ENCODE measurements around the gene PDE4B.

The PDE4B gene

GRCh38 chr1:65769636-65770035 is 23.1 kb upstream of the PDE4B start:
- Histone ChIP-seq H3K9me3 (ENCODE audit: low read length) (no peaks in the 10 kb centered on the region), H4K20me1 (ENCODE audit: insufficient read depth, low read length) (no peaks in the 10 kb centered on the region), H3K27me3 (ENCODE audit: insufficient read depth, low read length) (no peaks in the 10 kb centered on the region), H3F3A (ENCODE audit: insufficient read depth, low read length) (no peaks in the 10 kb centered on the region), H3K27ac (ENCODE audit: low read depth, low read length, poor library complexity, severe bottlenecking) (no peak overlapping the region), H3K36me3 (ENCODE audit: insufficient read depth, low read length) (no peaks in the 10 kb centered on the region), H3K4me3 (ENCODE audit: low read depth, low read length, poor library complexity, severe bottlenecking) (no peak overlapping the region), H3K9ac (ENCODE audit: low read length) (no peak overlapping the region), H2AFZ (ENCODE audit: low read length) (no peak overlapping the region), H3K4me1 (ENCODE audit: insufficient read depth, low read length, severe bottlenecking) (no peaks in the 10 kb centered on the region), H3K4me2 (ENCODE audit: low read length) (no peak overlapping the region), H3K79me2 (ENCODE audit: insufficient read depth, low read length) (no peaks in the 10 kb centered on the region), H3K9me2 (ENCODE audit: low read depth, low read length) (no peaks in the 10 kb centered on the region)
- no peak for TF ChIP-seq EZH2 (IDR thresholded peaks at IDR 0.05; ENCODE audit: borderline replicate concordance, low read length)
- TF ChIP-seq CTCF (IDR thresholded peaks at IDR 0.05; ENCODE audit: low read length) = no peak

GRCh38 chr1:65772607-65773006 is 20.1 kb upstream of the PDE4B start:
- Histone ChIP-seq H3K4me2 (ENCODE audit: low read length) (no peak overlapping the region), H3K36me3 (ENCODE audit: insufficient read depth, low read length) (no peaks in the 10 kb centered on the region), H3K4me3 (ENCODE audit: low read depth, low read length, poor library complexity, severe bottlenecking) (no peak overlapping the region), H3K9ac (ENCODE audit: low read length) (no peak overlapping the region), H3K27ac (ENCODE audit: low read depth, low read length, poor library complexity, severe bottlenecking) (no peak overlapping the region), H4K20me1 (ENCODE audit: insufficient read depth, low read length) (no peaks in the 10 kb centered on the region), H2AFZ (ENCODE audit: low read length) (no peak overlapping the region), H3K9me3 (ENCODE audit: low read length) (no peaks in the 10 kb centered on the region), H3F3A (ENCODE audit: insufficient read depth, low read length) (no peaks in the 10 kb centered on the region), H3K9me2 (ENCODE audit: low read depth, low read length) (no peaks in the 10 kb centered on the region), H3K79me2 (ENCODE audit: insufficient read depth, low read length) (no peaks in the 10 kb centered on the region), H3K4me1 (ENCODE audit: insufficient read depth, low read length, severe bottlenecking) (no peaks in the 10 kb centered on the region), H3K27me3 (ENCODE audit: insufficient read depth, low read length) (no peaks in the 10 kb centered on the region)
- no peak for TF ChIP-seq CTCF (IDR thresholded peaks at IDR 0.05; ENCODE audit: low read length)
- TF ChIP-seq EZH2 (IDR thresholded peaks at IDR 0.05; ENCODE audit: borderline replicate concordance, low read length) = no peak

- Histone ChIP-seq H3K4me2 (ENCODE audit: low read length) (no peak overlapping the region), H3F3A (ENCODE audit: insufficient read depth, low read length) (no peaks in the 10 kb centered on the region), H3K4me3 (ENCODE audit: low read depth, low read length, poor library complexity, severe bottlenecking) (no peak overlapping the region), H3K36me3 (ENCODE audit: insufficient read depth, low read length) (no peaks in the 10 kb centered on the region), H3K27ac (ENCODE audit: low read depth, low read length, poor library complexity, severe bottlenecking) (no peak overlapping the region), H3K27me3 (ENCODE audit: insufficient read depth, low read length) (no peaks in the 10 kb centered on the region), H3K9me2 (ENCODE audit: low read depth, low read length) (no peaks in the 10 kb centered on the region), H3K4me1 (ENCODE audit: insufficient read depth, low read length, severe bottlenecking) (no peaks in the 10 kb centered on the region), H3K79me2 (ENCODE audit: insufficient read depth, low read length) (no peaks in the 10 kb centered on the region), H3K9ac (ENCODE audit: low read length) (no peak overlapping the region), H3K9me3 (ENCODE audit: low read length) (no peaks in the 10 kb centered on the region), H2AFZ (ENCODE audit: low read length) (no peak overlapping the region), H4K20me1 (ENCODE audit: insufficient read depth, low read length) (no peaks in the 10 kb centered on the region)
- TF ChIP-seq EZH2 (IDR thresholded peaks at IDR 0.05; ENCODE audit: borderline replicate concordance, low read length) = no peak
- no peak for TF ChIP-seq CTCF (IDR thresholded peaks at IDR 0.05; ENCODE audit: low read length)
Measured at GRCh38 chr1:65773391-65774123, 19.1 kb upstream of the PDE4B start.
